HG03571 (cell line): ENCODE results near the gene PEX5L.

Source experiments
- ATAC-seq: cut with Tn5 transposase; IDR thresholded peaks from one replicate; pipeline ENCODE4 v1.9.1; 2021; ENCODE audit not compliant: unreplicated experiment

PEX5L gene

DNA sequence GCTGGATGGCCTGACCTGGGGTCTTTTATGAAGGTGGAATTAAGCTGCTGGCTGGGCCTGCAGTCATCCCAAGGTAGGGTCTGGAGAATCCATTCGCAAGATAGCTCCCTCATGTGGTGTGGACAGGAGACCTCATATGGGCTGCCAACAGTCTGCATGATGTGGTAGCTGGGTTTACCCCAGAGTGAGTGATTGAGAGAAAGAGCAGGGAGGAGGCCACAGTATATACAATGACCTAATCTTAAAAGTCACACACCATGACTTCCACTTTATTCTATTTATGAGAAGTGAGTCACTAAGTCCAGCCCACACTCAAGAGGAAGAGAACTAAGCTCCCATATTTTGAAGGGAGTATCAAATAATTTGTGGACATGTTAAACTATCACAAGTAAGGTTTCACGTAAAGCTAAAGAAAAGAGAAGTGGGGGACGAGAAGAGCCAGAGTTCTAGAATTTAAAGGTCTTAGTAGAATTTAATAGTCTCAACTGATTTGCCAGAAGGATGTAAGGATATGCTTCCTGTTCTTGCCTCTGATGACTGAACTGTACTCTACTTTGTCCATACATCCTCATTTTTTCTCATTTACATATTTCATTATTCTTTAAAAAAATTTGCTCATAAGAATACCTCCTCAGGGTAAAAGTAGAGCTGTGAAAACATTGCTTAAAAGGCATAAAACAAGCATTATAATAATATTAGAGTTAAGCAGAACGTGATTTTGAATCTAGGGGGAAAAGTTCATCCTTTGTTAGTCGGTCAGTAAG, 184.4 kb downstream of the PEX5L start:
- no peak for ATAC-seq

DNA sequence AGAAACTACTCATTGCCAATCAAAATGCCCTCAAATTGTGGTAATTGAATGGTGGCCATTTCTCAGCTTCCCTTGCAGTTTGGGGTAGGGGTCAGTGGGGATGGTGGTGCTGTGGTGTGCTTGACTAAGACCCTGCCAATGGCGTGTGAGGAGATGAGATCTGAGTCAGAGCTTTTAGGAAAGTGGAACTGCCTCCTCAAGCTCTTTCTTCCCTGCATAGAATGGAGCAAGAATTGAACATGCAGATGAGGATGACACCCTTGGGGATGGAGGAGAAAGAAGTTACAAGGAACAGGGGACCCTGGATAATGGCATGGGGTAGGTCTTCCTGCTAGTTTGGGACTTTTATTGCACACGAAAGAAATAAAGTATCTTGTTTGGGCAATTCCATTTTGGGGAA, 188.0 kb downstream of the PEX5L start:
- ATAC-seq, result no peak

DNA sequence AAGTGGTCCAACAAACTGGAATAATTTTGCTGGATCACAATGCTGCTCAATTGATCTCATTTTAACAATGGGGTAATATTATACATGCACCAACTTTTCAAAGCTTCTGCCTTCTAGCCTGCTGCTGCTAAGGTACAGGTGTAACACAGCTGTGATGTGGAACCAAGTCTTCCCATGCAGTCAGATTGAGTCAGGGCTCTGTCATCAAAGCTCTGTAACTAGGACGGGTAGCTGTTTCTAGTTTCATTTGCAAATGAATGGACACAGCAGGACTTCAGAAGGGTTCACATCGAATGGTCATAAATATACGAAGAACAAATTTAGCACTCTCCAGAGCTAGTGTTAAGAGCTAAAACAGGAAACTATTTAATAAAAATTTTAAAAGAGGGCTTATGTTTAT, 194.7 kb downstream of the PEX5L start:
- ATAC-seq, result no peak

DNA sequence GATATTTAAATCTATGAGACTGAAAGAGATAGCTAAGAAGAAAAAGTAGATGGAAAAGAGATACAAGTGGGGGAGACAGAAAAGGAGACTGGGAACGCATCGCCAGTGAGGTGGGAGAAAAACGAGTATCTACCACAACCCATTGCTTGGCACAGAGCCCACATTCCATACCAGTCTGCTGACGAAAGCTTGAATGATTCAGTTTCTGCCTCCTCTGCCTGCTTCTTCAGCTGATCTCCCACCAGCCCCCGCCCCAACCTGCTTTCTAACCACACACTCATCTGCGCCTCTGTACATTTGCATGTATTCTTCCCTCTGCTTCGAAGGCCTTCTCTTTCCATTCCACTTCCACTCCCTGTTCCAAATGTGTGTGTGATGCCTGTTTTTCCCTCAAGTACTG, 195.8 kb downstream of the PEX5L start:
- no peak for ATAC-seq

GRCh38 chr3:179837374-179837773, 199.4 kb downstream of the PEX5L start:
- no peak for ATAC-seq

DNA sequence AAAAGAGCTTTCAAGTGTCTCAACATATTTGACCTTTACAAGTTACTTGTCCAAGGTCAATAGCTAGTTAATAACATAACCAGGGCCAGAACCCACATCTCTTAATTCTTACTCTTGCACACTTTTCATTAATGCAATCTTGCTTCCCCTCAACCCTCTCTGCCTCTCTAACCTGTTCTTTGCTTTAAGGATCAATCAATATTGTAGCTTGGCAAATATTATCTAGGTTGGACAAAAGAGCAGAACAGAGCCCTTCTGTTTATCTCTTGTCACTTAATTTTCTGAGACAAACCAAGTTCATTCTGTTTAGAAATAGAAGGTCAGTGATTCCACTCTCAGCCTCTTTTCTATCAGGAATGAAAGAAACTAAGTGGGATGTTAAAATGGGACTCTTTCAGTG, 203.4 kb downstream of the PEX5L start:
- ATAC-seq, result no peak

DNA sequence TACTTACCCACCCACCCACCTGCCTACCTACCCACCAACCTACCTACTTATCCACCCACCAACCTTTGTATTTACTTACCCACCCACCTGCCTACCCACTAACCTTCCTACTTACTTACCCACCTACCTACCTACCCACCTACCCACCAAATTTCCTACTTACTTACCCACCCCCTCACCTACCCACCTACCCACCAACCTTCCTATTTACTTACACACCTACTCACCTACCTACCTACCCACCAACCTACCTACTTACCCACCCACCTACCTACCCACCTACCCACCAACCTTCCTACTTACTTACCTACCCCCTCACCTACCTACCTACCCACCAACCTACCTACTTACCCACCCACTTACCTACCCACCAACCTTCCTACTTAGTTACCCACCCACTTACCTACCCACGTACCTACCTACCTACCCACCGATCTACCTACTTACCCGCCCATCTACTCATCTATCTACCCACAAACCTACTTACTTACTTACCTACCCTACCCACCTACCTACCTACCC, 204.3 kb downstream of the PEX5L start:
- no peak for ATAC-seq

DNA sequence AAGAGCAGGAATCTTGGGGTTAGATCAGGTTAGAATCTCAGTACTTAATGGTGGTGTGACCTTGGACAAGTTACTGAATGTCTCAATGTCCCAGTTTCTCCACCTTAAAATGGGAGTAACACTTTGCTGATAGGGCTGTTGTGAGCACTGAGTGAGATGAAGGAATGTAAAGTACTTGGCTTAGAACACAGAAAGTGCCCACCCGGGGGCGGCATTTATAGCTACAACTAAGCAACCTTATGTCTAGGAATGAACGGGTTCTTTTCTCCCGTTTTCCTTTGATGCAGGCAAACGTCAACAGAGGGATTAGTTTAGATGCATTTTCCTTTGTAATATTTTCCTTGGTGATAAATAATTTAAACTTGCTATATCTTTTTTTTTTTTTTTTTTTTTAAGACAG, 207.3 kb downstream of the PEX5L start:
- ATAC-seq, result no peak

DNA sequence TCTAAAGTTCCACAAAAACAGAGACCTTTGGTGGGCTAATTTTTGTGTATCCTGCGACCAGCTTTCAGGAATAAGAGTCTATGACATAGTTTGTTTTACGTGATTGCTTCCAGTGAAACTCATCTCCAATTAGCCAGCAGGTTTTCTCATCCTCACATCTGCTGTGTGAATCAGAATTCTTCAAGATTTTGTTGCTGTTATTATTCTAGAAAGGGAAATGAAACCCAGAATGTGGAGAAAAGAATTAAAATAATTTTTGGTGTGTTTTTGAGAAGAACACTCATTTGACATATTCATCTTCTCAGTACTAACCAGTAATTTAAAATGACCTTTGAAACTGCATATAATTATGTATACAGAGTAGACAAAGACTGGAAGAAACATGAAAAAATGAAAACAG, 208.0 kb downstream of the PEX5L start:
- no peak for ATAC-seq

GRCh38 chr3:179826247-179826637, 210.5 kb downstream of the PEX5L start:
- no peak for ATAC-seq

DNA sequence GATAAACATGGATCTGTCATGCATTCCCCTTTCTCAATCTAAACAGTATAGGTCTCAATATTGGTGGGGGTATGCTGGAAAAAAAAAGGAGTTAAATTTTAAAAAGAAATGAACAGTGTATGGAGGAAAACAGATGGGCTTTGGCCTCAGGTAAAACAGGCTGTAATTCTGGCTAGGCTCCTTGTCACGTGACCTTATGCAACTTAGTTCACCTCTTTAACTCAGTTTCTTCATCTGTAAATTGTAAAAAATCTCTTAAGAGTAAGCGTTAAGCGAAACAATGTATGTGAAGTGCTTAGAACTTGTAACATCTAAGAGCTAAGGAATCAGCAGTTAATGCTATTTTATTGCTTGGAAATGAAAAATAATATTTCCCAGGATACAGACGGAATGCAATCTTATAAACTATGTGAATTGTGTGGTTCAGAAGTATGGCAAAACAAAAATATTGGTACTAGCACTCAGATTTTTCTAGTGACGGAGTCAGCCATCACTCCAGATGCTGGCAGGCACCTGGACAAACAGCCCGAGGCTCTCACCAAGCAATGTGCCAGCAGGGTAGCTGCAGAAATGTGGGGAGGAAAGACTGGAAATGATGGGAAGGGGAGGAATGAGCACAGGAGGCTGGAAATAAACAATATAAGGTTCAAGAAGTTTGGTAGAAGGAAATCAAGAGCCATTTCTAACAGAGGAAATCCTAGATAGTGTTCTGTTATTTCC, 211.1 kb downstream of the PEX5L start:
- no peak for ATAC-seq

GRCh38 chr3:179822296-179822695, 214.4 kb downstream of the PEX5L start:
- no peak for ATAC-seq

- no peak for ATAC-seq
Observed at GRCh38 chr3:179819379-179819778, 217.4 kb downstream of the PEX5L start.

DNA sequence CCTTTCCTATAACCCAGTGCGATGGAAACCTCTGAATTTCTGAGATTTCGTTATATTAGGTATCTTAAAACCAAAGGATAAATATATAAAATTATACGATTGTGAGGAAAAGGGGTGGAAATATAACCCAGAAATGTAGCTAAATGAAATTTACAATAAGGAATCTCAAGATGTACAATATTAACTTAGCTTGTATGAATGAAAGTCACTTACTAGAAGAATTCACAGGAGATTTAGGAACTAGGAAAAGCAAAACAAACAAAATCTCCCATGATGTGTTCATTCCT, 224.7 kb downstream of the PEX5L start:
- no peak for ATAC-seq

DNA sequence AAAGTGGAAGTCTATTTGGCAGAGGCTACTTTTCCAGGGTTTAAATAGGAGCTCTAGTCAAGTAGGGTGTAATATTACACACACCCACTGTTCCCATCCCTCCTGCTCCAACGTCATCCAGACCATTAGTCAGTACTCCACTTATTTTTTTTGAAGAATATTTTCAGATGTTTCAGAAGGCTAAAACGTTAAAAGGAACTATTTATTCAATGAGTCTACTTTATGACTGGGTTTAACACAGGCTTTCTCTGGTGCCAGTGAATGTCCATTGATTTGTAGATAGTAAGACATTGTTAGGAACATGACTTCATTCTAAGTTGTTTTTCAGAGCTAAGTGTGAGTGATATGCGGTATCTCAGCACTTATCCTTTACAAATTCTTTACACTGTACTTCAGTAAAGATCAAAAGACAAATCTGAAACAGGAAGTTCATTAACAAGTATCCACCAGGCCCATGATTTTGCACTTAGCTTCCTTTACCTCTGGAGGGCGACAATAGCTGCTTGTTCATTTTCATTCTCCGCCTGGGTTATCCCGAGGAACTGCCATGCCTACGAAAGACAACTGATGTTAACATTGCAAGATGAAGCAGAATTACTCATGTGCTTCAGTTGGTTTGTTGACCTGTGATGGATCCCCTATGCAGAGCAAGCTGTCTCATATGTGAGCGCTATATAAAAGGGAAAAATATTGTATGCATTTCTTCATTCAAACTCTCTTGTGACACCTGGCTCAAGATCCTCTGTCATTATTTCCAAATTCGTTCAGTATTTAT, 225.2 kb downstream of the PEX5L start:
- peak; percentile 86 for ATAC-seq

DNA sequence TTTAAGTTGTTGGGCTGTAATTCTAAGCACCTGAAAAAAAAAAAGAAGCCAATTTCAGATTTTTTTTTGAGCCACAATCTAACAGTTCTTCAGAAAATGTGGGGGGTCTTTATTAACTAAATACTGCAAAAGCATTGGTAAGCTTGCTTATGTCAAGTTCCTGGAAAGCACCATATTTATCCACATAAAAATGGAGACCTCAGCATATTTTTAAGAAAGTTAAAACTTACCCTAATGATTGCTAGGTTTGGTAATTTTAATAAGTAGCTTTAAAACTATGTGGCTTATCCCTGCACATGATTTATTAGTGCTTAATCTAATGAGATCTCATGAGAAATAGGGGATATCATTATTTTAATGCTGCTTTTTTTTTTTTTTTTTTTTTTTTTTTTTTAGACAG, 227.1 kb downstream of the PEX5L start:
- ATAC-seq, result no peak

DNA sequence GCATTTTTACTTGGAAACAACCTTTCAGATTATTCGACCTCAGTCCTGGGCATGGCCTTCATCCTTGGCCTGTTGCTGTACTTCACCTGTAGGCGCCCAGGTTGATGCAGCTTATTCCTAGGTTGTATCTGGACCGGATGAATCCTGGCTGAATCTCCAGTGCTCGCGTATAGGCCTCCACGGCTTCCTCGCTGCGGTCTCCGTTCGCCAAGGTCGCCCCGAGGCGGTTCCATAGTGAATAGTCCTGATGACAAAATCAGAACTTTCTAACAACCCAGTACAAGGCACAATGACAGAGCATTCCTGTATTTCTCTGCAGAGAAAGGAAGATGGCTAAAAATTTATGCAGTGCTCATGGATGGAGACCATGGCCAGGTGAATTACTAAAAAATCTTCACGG, 229.1 kb downstream of the PEX5L start:
- no peak for ATAC-seq

GRCh38 chr3:179806177-179806576, 230.6 kb downstream of the PEX5L start:
- no peak for ATAC-seq

DNA sequence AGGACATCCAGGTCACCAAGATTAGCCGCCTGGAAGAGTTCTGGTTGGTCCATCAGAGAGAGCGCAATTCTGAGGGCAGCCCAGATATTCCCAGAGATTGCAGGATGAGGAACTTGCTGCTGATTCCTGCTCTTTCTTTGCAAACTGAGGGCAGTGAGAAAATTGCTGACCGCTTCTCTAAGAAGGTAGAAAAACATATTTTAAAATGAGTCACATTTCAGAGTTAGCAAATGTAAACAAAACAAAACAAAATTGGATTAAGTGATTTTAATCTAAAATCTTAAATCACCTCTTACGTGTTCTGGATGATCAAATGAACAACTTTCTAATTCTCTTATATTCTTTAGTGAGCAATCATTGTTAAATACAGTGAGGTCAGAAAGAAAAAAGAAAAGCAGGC, 234.9 kb downstream of the PEX5L start:
- no peak for ATAC-seq

- ATAC-seq, result no peak
Observed at GRCh38 chr3:179801263-179801662, 235.5 kb downstream of the PEX5L start.

- no peak for ATAC-seq
Observed at GRCh38 chr3:179797192-179797591, 239.5 kb downstream of the PEX5L start.

- no peak for ATAC-seq
Observed at GRCh38 chr3:179796421-179796820, 240.3 kb downstream of the PEX5L start.
